IMR-90 (cell line): Measurements from ENCODE around the gene PAAF1. TPM values are rescaled to one million over a fixed set of nuclear protein-coding genes. Genes with fewer than 3 reads are reported as not detected.

ENCODE experiments used
- ATAC-seq: fragments of 200-7000 bp; cut with Tn5 transposase; 2 replicates; pipeline ENCODE4 v1.9.1; 2020; ENCODE audit warnings: low read depth, mild to moderate bottlenecking, moderate library complexity
- BruUV-seq: library from RNA; stranded (reverse); fragments of 400-500 nt; replicated peaks from 2 replicates; lab custom pipeline; 2021; lab: Mats Ljungman, UMichigan
- CTCF ChIA-PET: fragments of 300-600 bp; formaldehyde crosslinking; extraction: SDS; loops from one replicate; lab custom pipeline; 2021; ENCODE audit warnings: antibody characterized with exemption; lab: Yijun Ruan, JAX
- POLR2A ChIA-PET: fragments of 300-600 bp; sonication (Branson Sonifier 250); formaldehyde crosslinking; loops from one replicate; lab custom pipeline; 2022; ENCODE audit warnings: antibody characterized with exemption; ENCODE audit not compliant: unreplicated experiment; lab: Charles Lee
- DNase-seq: peaks from one replicate; pipeline ENCODE4 v3.0.0; 2013
- H2AFZ ChIP-seq: replicated peaks from 2 replicates; pipeline ENCODE3; 2013; ENCODE audit warnings: low read length, mild to moderate bottlenecking; ENCODE audit not compliant: poor library complexity
- H2AK5ac ChIP-seq: 2 replicates; pipeline ENCODE4 v1.6.1; 2013; ENCODE audit warnings: low read depth, low read length, inconsistent platforms
- H2AK9ac ChIP-seq: replicated peaks from 2 replicates; pipeline ENCODE3; 2013; ENCODE audit warnings: mild to moderate bottlenecking, low read depth, low read length, moderate library complexity; ENCODE audit not compliant: poor library complexity
- H2BK120ac ChIP-seq: 2 replicates; pipeline ENCODE4 v1.6.1; 2013; ENCODE audit warnings: low read depth, low read length, inconsistent platforms
- H2BK15ac ChIP-seq: 3 replicates; pipeline ENCODE4 v1.6.1; 2013; ENCODE audit warnings: low read depth, low read length, inconsistent platforms
- H2BK20ac ChIP-seq: 2 replicates; pipeline ENCODE4 v1.6.1; 2013; ENCODE audit warnings: low read depth, mild to moderate bottlenecking, inconsistent platforms, low read length, moderate library complexity
- H2BK5ac ChIP-seq: 2 replicates; pipeline ENCODE4 v1.6.1; 2013; ENCODE audit warnings: mild to moderate bottlenecking, low read depth, low read length, inconsistent platforms; ENCODE audit not compliant: poor library complexity, severe bottlenecking
- H3K14ac ChIP-seq: replicated peaks from 2 replicates; pipeline ENCODE4 v1.6.1; 2013; ENCODE audit warnings: low read depth, low read length, inconsistent platforms
- H3K18ac ChIP-seq: 2 replicates; pipeline ENCODE4 v1.6.1; 2013; ENCODE audit warnings: low read depth, low read length, control low read depth
- H3K23ac ChIP-seq: 2 replicates; pipeline ENCODE4 v1.6.1; 2013; ENCODE audit warnings: low read depth, low read length, inconsistent platforms
- H3K27ac ChIP-seq: 2 replicates; pipeline ENCODE4 v1.5.1; 2013; ENCODE audit warnings: mild to moderate bottlenecking, control low read depth, low read length; ENCODE audit not compliant: insufficient read depth
- H3K27me3 ChIP-seq: 2 replicates; pipeline ENCODE4 v1.6.1; 2013; ENCODE audit warnings: low read length; ENCODE audit not compliant: control insufficient read depth, insufficient read depth
- H3K36me3 ChIP-seq: 2 replicates; pipeline ENCODE4 v1.6.1; 2013; ENCODE audit warnings: low read length, mixed read lengths; ENCODE audit not compliant: control insufficient read depth, insufficient read depth
- H3K4ac ChIP-seq: 2 replicates; pipeline ENCODE4 v1.6.1; 2013; ENCODE audit warnings: low read depth, low read length, inconsistent platforms
- H3K4me1 ChIP-seq: 2 replicates; pipeline ENCODE4 v1.6.1; 2013; ENCODE audit warnings: low read length, mixed read lengths; ENCODE audit not compliant: control insufficient read depth, insufficient read depth
- H3K4me2 ChIP-seq: 2 replicates; pipeline ENCODE4 v1.6.1; 2013; ENCODE audit warnings: low read depth, mild to moderate bottlenecking, control low read depth, low read length, moderate library complexity
- H3K4me3 ChIP-seq: 2 replicates; pipeline ENCODE4 v1.5.1; 2013; ENCODE audit warnings: low read depth, mild to moderate bottlenecking, control low read depth, low read length, moderate library complexity; ENCODE audit not compliant: insufficient read depth
- H3K56ac ChIP-seq: 2 replicates; pipeline ENCODE4 v1.6.1; 2013; ENCODE audit warnings: low read length, inconsistent platforms; ENCODE audit not compliant: insufficient read depth; ENCODE audit errors: extremely low read depth
- H3K79me1 ChIP-seq, 2 experiments: 2 replicates each; pipeline ENCODE4 v1.6.1; 2013; ENCODE audit warnings: low read length in 2 of 2, inconsistent platforms in 1 of 2, low read depth in 1 of 2
- H3K9ac ChIP-seq: 2 replicates; pipeline ENCODE4 v1.6.1; 2013; ENCODE audit warnings: low read depth, low read length, control low read depth
- H3K9me1 ChIP-seq: 2 replicates; pipeline ENCODE4 v1.6.1; 2013; ENCODE audit warnings: low read length, inconsistent platforms; ENCODE audit not compliant: insufficient read depth
- H3K9me3 ChIP-seq: 2 replicates; pipeline ENCODE4 v1.6.1; 2013; ENCODE audit warnings: low read length; ENCODE audit not compliant: control insufficient read depth, insufficient read depth
- H4K20me1 ChIP-seq: 2 replicates; pipeline ENCODE4 v1.6.1; 2013; ENCODE audit warnings: low read length, inconsistent platforms; ENCODE audit not compliant: insufficient read depth
- H4K5ac ChIP-seq: 2 replicates; pipeline ENCODE4 v1.6.1; 2013; ENCODE audit warnings: mild to moderate bottlenecking, low read depth, low read length, control low read depth
- H4K8ac ChIP-seq, 2 experiments: 2 replicates each; pipeline ENCODE4 v1.6.1; 2013; ENCODE audit warnings: low read depth in 2 of 2, low read length in 2 of 2, control low read depth in 1 of 2, inconsistent platforms in 1 of 2
- H4K91ac ChIP-seq: 2 replicates; pipeline ENCODE4 v1.6.1; 2013; ENCODE audit warnings: low read depth, low read length, inconsistent platforms; ENCODE audit not compliant: insufficient read depth
- BHLHE40 ChIP-seq: fragments of 150-350 bp; IDR thresholded peaks from 2 replicates; pipeline ENCODE4 v1.6.1; 2016; ENCODE audit warnings: mild to moderate bottlenecking, low read depth, low read length
- CEBPB ChIP-seq: IDR thresholded peaks from 2 replicates; pipeline ENCODE4 v1.6.1; 2012; ENCODE audit warnings: low read depth, low read length, improper control_type of control experiment
- CHD1 ChIP-seq: IDR thresholded peaks from 2 replicates; pipeline ENCODE4 v1.6.1; 2012; ENCODE audit warnings: low read depth, low read length, improper control_type of control experiment
- CTCF ChIP-seq: conservative IDR thresholded peaks from 2 replicates; pipeline ENCODE4 v1.5.1; 2012; ENCODE audit warnings: mild to moderate bottlenecking, low read depth, low read length, improper control_type of control experiment
- ELK1 ChIP-seq: fragments of 150-350 bp; IDR thresholded peaks from 2 replicates; pipeline ENCODE4 v1.6.1; 2016; ENCODE audit warnings: low read depth, mild to moderate bottlenecking, low read length, moderate library complexity, borderline replicate concordance
- FOS ChIP-seq: fragments of 150-350 bp; IDR thresholded peaks from 2 replicates; pipeline ENCODE4 v1.6.1; 2016; ENCODE audit warnings: low read depth, low read length
- MAFK ChIP-seq: IDR thresholded peaks from 2 replicates; pipeline ENCODE4 v1.6.1; 2012; ENCODE audit warnings: low read depth, low read length, improper control_type of control experiment
- MAZ ChIP-seq: IDR thresholded peaks from 2 replicates; pipeline ENCODE4 v1.6.1; 2012; ENCODE audit warnings: low read depth, mild to moderate bottlenecking, low read length, improper control_type of control experiment, moderate library complexity, borderline replicate concordance
- MXI1 ChIP-seq: IDR thresholded peaks from 2 replicates; pipeline ENCODE4 v1.6.1; 2012; ENCODE audit warnings: low read depth, mild to moderate bottlenecking, low read length, moderate library complexity, borderline replicate concordance
- NFE2L2 ChIP-seq: fragments of 150-350 bp; IDR thresholded peaks from 2 replicates; pipeline ENCODE4 v1.6.1; 2016; ENCODE audit warnings: low read depth, mild to moderate bottlenecking, low read length
- POLR2A ChIP-seq: IDR thresholded peaks from 2 replicates; pipeline ENCODE4 v1.6.1; 2012; ENCODE audit warnings: mild to moderate bottlenecking, low read depth, low read length
- RAD21 ChIP-seq: IDR thresholded peaks from 2 replicates; pipeline ENCODE4 v1.6.1; 2012; ENCODE audit warnings: low read length, improper control_type of control experiment
- RCOR1 ChIP-seq: IDR thresholded peaks from 2 replicates; pipeline ENCODE4 v1.6.1; 2012; ENCODE audit warnings: mild to moderate bottlenecking, low read length, improper control_type of control experiment; ENCODE audit not compliant: insufficient replicate concordance
- RFX5 ChIP-seq: IDR thresholded peaks from 2 replicates; pipeline ENCODE4 v1.8.0; 2012; ENCODE audit warnings: low read depth, mild to moderate bottlenecking, low read length, moderate library complexity
- SMC3 ChIP-seq: fragments of 150-350 bp; IDR thresholded peaks from 2 replicates; pipeline ENCODE4 v1.6.1; 2016; ENCODE audit warnings: low read depth, mild to moderate bottlenecking, antibody characterized with exemption, low read length, moderate library complexity
- USF2 ChIP-seq: fragments of 150-350 bp; IDR thresholded peaks from 2 replicates; pipeline ENCODE4 v1.6.1; 2017; ENCODE audit warnings: mild to moderate bottlenecking, antibody characterized with exemption, low read length, low read depth
- WGBS, 2 experiments: methylation state at CpG; one replicate each; pipeline versions ENCODE4 v1.1.5 to v1.1.7; 2013; ENCODE audit warnings: missing lambda C conversion rate in 2 of 2; ENCODE audit not compliant: insufficient read length in 1 of 2; ENCODE audit errors: extremely low coverage in 2 of 2; 5-methylcytosine and 5-hydroxymethylcytosine counted together
- dilution Hi-C: fragments of 300-500 bp; cut with HindIII; formaldehyde crosslinking; loops from one replicate; pipeline ENCODE4 v1.14.3; 2018; ENCODE audit warnings: low sequenced_read_pairs; ENCODE audit not compliant: unreplicated experiment
- in situ Hi-C: fragments of 300-500 bp; cut with MboI; formaldehyde crosslinking; loops from 3 replicates; pipeline ENCODE4 v1.14.3; 2019; ENCODE audit warnings: low sequenced_read_pairs, inconsistent platforms, mixed read lengths
- intact Hi-C: fragments of 100-400 bp; cut with micrococcal nuclease; formaldehyde crosslinking; loops from 2 replicates; pipeline ENCODE4 v1.10.0; 2022
- polyA plus RNA-seq, 3 experiments: library from polyadenylated mRNA; depleted of rRNA; stranded (reverse); fragments of >200 nt; gene quantifications; 2 replicates each; pipeline ENCODE4 v1.2.3, GENCODE V29; 2012; ENCODE audit warnings: low replicate concordance in 1 of 3
- total RNA-seq: library from RNA; depleted of rRNA; stranded (reverse); fragments of >200 nt; gene quantifications from 2 replicates; pipeline ENCODE4 v1.2.3, GENCODE V29; 2012

PAAF1 gene
- total and polyA plus RNA-seq, 2 of the 4 experiments (the other 2 are of a cell fraction): 15.1 to 16.4 TPM

- CTCF ChIA-PET: no interaction called here
- in situ Hi-C loops (loop anchor here (10.0 kb wide), 1 partner anchor 476 kb away; no protein-coding TSS in a partner anchor), dilution Hi-C loops (no loop called here), intact Hi-C loops (no loop called here)
- POLR2A ChIA-PET: no interaction called here
- no peak overlapping the region for H3K4me2 ChIP-seq
- H2BK20ac ChIP-seq: no peak overlapping the region
- no peak overlapping the region for H3K18ac ChIP-seq
- no peak overlapping the region for H3K14ac ChIP-seq
- no peak overlapping the region for H3K27ac ChIP-seq
- DNase-seq (no peak), ATAC-seq (no peak)
- H3K56ac ChIP-seq: no peak overlapping the region
- no peak overlapping the region for H2AK5ac ChIP-seq
- no peak overlapping the region for H2BK5ac ChIP-seq
- H2BK120ac ChIP-seq: no peak overlapping the region
- no peak overlapping the region for H4K91ac ChIP-seq
- H3K4me1 ChIP-seq: no peaks in the 10 kb centered on the region
- no peak overlapping the region for H3K23ac ChIP-seq
- H2AFZ ChIP-seq: no peak overlapping the region
- no peak overlapping the region for H2BK15ac ChIP-seq
- H4K20me1 ChIP-seq: no peaks in the 10 kb centered on the region
- 85% methylated on average over 10 of the region's 15 CpGs; no CpG with 5 or more reads in 1 of the 2 experiments for WGBS, 2 experiments
- no peaks in the 10 kb centered on the region for H3K27me3 ChIP-seq
- H3K36me3 ChIP-seq: no peaks in the 10 kb centered on the region
- no peaks in the 10 kb centered on the region for H3K79me1 ChIP-seq
- no peak overlapping the region for H2AK9ac ChIP-seq
- no peak overlapping the region for H4K8ac ChIP-seq
- H3K9me3 ChIP-seq: no peaks in the 10 kb centered on the region
- no TSS peak for BruUV-seq
- no peak overlapping the region for H3K9ac ChIP-seq
- no peak overlapping the region for H4K5ac ChIP-seq
- no peak for TF ChIP-seq BHLHE40
- no peak for TF ChIP-seq RCOR1
- no peak for TF ChIP-seq POLR2A
- no peak for TF ChIP-seq USF2
- TF ChIP-seq MXI1: no peak
- TF ChIP-seq CEBPB: no peak
- no peak for TF ChIP-seq RAD21
- TF ChIP-seq CTCF: no peak
- no peak for TF ChIP-seq MAZ
- no peak for TF ChIP-seq MAFK
- TF ChIP-seq ELK1: no peak
- TF ChIP-seq NFE2L2: no peak
- no peak for TF ChIP-seq RFX5
- TF ChIP-seq FOS: no peak
- no peak for TF ChIP-seq SMC3
- TF ChIP-seq CHD1: no peak
- no peak overlapping the region for H3K4me3 ChIP-seq
- no peak overlapping the region for H3K4ac ChIP-seq
- H3K9me1 ChIP-seq: no peaks in the 10 kb centered on the region
Measured at GRCh38 chr11:73968356-73968966, 91.7 kb downstream of the PAAF1 start.
